ENCODE measurements around the gene CCNG2.

The CCNG2 gene

DNA sequence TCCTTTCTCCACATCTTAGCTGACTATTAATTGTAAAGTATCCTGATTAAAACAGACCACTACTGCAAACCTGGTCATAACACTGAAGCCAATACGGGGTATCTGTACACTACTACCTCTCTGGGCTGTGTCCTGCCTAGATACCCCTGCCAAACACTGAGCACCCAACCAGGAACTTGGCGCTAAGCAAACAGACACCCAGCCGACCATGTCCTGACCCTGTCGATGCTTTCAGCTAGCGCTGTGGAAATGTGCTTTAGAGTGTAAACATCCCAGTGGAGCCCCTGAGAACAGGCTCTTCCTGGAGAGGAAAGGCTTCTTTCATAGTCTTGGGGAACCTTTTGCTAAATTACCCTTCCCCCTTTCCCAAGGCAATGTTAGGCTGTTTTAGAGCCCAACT lies 52.9 kb downstream of the CCNG2 start:
- FAIRE-seq = no peak
- TF ChIP-seq, protein P1, sequence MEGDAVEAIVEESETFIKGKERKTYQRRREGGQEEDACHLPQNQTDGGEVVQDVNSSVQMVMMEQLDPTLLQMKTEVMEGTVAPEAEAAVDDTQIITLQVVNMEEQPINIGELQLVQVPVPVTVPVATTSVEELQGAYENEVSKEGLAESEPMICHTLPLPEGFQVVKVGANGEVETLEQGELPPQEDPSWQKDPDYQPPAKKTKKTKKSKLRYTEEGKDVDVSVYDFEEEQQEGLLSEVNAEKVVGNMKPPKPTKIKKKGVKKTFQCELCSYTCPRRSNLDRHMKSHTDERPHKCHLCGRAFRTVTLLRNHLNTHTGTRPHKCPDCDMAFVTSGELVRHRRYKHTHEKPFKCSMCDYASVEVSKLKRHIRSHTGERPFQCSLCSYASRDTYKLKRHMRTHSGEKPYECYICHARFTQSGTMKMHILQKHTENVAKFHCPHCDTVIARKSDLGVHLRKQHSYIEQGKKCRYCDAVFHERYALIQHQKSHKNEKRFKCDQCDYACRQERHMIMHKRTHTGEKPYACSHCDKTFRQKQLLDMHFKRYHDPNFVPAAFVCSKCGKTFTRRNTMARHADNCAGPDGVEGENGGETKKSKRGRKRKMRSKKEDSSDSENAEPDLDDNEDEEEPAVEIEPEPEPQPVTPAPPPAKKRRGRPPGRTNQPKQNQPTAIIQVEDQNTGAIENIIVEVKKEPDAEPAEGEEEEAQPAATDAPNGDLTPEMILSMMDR (IDR thresholded peaks at IDR 0.05; ENCODE audit: insufficient read depth, missing control alignments) = no peak
- DNase-seq (ENCODE audit: insufficient read length, low spot score) = no peak

DNA sequence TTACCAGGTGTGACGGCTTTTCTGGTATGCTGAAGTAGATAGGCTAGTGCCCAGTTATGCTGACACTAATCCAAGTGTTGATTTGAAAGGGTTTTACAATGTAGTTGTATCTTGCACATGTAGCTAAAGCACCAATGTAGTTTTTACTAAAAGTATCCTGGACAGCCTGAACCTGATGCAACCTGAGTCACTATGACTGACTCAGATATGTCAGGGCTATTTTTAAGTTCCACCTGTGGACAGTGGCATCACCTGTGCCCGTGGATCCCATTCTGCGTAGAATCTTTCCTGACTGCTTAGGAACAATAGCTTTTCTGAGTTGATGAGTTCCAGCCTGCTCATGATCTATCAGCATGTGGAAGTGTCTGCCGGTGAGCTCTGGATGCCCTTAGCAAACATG lies 58.1 kb downstream of the CCNG2 start:
- DNase-seq (ENCODE audit: insufficient read length, low spot score) (no peak), FAIRE-seq (no peak)
- TF ChIP-seq, protein P1 (IDR thresholded peaks at IDR 0.05; ENCODE audit: insufficient read depth, missing control alignments) = no peak

DNA sequence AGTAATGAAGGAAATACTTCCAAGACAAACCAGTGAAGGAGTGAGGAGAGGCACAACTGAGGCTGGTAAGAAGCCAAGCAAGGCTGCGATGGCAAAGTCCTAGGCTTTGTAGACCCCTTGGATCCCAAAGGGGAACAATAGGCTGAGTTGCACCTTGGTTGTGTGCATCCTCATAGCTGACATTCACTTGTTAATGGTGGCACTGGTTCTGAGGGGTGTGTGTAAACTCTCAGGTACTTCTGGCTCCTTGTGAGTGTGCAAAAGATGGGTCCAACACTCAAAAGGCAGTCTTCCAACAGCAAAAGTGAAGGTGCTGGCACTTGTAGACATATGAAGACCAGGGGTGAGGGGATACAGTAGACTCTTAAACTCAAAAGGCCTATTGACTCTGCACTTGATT lies 60.5 kb downstream of the CCNG2 start:
- FAIRE-seq (no peak), DNase-seq (ENCODE audit: insufficient read length, low spot score) (no peak)
- TF ChIP-seq, protein P1 (IDR thresholded peaks at IDR 0.05; ENCODE audit: insufficient read depth, missing control alignments) = no peak

DNA sequence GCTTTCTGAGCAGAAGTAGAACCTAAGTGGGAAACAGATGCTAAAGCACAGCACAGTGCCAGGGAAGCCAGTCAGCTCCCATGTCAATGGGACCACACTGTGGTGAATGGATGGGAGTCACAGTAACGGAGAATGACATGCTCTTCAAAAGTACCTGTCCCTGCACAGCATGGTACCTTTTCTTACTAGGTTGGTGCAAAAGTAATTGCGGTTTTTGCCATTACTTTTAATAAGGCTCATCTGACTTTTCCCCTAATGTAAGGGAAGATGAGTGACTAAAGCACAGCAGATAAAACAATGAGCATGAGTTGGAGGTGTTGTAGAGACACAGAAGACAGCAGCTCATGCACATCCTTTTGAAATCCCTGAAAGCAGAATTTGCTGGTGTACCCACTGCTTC lies 62.3 kb downstream of the CCNG2 start:
- TF ChIP-seq, protein P1 (IDR thresholded peaks at IDR 0.05; ENCODE audit: insufficient read depth, missing control alignments) = no peak
- DNase-seq (ENCODE audit: insufficient read length, low spot score) = no peak
- no peak for FAIRE-seq

Measured in D721Med (cell line).